NCI-H2029 treated with DMSO at 0.1 percent for 48 hours (cell line): ENCODE results near the gene JAK3.

Source experiments
- DNase-seq: peaks from one replicate; lab custom pipeline; 2025; lab: John Stamatoyannopoulos, UW

The JAK3 gene

DNA sequence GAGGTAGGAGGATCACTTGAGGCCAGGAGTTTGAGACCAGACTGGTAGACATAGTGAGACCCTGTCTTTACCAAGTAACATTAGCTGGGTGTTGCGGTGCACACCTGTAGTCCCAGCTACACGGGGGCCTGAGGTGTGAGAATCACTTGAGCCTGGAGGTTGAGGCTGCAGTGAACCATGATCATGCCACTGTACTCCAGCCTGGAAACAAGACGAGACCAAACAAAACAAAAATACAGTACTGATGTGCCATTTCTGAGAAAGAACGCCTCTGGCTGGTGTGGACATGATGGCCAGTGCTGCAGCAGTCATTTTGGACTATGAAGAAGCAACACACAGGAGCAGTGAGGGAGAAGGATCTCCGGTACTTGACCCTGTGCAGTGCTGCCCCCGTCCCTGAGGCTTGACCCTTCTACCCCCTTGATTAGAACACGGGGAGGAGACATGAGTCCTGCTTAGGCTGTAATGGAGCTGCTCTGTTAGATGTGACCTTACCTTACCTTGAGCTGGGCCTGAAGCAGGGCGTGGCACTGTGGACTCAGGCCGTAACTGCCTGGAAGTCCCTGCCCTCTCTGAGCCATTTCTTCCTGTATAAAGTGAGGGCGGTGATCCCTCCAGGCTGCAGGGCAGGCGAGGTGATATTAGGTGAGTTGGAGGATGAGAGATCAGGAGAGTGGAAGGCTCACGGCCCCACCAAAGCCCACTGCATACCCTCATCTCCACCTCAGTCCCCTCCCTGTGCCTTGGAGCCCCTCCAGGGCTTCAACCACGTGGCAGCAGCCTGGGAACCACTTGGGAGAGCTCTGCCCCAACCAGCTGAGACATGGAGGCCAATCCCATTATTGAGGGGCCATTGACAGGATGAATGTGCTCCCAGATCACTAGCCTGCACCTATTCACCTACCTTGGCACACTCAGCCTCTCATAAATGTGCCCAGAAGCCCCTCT is 17.9 kb upstream of the JAK3 start:
- no peak for DNase-seq

DNA sequence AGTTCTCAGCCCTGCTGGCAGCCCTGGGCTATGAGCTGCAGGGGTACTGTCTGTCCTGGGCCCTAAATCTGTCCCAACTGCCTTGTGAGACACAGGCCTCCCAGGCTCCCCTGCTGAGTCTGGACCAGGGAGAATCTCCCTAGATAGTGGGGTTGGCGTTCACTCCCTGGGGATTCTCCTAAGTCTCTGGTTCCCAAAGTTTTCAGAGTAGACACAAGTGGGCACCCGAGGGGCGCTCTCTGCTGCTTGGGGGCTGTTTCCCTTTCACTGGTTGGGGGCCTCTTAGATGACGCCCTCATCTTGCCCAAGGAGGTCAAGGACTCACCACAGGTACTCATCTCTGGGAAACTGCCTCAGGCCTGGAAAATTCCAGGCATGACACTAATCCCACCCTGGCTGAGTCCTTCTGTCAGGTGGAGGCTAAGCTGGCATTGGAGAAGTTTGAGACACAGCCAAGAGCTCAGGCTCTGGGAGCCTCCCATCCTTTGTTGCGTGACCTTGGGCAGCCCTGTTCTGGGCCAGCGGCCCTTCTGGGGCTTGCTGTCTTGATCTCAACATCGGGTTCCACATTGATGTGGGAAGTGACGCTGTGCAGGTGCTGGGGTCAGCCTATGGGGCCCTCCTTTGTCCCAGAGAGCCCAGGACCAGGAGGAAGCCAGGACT is 15.9 kb upstream of the JAK3 start:
- DNase-seq: no peak

DNA sequence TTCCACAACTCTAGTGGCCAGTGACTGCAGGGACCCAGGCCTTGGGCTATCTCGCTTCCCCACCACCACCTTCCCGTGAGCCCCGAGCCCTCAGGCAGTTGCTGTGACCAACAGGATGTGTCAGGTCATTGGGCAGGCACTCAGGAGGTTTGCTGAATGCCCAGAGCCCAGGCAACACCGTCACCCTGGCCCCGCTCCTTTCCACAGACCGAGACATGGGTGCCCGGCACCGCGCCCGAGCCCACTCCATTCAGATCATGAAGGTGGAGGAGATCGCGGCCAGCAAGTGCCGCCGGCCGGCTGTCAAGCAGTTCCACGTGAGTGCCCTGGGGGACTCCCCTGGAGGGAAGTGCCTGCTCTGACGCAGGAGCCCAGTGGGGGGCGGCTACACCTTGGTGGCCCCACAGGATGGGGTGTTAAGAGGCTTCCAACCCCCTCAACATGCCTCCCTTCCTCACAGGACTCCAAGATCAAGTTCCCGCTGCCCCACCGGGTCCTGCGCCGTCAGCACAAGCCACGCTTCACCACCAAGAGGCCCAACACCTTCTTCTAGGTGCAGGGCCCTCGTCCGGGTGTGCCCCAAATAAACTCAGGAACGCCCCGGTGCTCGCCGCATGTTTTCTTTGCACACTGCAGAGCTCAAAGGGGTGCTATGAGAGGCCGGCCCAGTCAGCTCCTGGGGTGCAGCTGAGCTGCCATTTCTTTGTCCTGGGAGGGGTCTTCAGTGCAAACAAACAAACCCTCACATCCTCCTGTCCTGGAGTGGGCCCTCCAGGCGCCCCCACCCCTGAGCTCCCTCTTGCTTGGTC is 15.1 kb upstream of the JAK3 start:
- no peak for DNase-seq

DNA sequence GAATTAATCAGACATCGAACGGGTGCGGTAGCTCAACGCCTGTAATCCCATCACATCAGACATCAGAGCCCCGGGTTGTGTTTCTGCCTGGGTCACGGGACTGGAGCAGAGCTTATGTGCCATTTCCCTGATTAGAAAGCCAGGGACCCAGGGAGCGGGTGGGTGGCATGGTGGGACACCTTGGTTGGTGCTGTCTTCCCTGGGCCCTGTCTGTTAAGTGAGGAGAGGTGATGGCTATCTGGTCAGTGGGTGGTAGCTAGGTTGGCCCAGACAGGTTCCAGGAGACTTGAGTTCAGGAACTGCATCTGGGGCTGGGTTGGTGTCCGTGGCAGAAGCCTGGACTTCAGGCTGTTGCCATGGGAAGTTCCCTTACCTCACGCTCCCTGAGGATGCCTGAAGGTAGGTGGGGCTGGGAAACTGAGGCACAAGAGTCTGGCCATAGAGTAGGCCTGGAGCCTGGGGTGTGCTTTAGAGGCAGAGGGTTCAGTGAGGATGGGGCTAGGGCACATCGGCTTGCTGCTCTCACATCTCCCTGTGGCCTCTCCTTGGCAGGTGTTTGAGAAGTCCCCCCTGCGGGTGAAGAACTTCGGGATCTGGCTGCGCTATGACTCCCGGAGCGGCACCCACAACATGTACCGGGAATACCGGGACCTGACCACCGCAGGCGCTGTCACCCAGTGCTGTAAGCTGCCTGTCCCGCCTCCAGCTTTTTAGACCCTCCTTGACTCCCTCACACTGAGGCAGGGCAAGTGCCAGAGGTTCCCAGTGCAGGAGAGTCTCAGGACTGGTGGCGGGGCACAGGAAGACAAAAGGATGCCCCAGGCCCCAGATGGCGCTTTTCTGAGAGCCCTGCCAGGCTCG is 14.0 kb upstream of the JAK3 start:
- no peak for DNase-seq

DNA sequence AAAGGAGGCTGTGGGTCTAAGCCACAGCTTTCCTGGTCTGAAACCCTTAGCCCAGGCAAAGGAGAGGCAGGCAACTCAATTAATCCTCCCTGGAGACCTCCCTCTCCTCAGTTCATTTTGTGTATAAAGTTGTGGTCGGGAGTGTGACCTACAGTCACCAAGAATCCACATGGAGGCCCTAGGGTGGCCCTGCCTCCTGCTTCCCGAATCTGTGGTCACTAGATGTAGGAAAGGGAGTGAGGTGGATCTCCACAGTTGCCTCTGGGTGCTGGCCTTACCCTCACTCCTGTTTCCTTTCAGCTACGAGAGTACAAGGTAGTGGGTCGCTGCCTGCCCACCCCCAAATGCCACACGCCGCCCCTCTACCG is 13.2 kb upstream of the JAK3 start:
- no peak for DNase-seq

DNA sequence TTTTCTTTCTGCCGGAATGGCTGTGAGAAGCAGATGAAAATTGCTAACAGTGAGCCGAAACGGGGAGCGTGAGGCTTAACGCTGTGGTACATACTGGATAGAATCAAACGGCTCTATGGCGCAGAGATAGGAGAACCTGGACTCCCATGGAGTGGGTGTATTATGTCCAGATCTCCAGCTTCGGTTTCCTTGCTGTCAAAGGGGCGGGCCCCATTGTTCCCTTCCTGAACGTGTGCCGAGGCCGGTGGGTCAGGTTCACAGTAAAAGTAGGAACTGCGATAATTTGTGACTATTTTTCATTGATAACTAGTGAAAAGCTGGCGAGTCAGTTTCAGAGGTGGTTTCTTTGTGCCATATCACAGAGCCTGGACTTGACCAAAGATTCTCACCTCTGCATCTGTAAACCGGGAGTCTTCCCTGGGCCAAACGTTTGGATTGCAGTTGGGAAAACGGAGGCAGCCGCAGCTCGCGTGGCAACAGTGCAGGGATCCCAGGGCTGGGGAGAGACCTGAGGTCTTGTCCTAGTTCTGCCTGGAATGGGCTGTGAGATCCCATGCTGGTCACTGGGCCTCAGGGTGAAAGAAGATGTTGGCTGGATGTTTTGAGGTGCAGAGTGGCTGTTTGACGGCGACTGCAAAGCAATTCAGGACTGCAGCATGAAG is 12.7 kb upstream of the JAK3 start:
- DNase-seq: no peak

DNA sequence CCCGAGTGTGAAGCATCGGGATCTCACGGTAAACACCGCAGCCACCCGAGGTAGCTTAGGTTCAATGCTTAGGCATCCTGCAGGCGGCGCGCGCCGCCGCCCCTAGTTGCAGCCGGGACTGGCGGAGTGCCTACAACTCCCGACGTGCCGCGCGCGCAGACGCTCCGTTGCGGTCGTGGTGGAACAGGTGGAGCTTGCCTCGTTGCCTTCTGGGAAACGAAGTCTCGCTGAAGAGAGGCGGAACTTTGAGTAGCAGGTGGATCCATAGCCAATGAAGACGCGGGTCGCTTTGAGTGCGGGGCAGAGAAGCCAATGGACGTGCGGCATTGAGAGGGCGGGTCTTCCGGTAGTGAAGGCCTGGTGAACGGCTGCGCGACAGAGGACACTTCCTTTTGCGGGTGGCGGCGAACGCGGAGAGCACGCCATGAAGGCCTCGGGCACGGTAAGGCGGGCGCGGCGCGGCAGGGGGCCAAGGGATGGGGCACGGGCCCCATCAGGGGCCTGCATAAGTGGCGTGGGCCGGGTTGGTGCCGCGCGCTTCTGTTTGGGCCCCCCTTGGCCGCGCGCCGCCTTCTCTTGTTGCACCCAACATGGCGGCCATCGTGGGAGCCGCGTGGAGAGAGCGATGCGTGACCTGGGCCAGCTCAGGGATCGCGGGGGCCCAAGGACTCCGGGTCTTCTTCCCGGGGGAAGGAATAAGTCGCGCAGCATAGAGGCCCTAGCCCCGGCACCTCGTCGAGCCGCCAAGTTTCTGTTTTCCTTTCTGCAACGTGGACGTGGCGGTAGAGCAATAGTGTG is 11.9 kb upstream of the JAK3 start, which contains the start of gene RPL18A:
TSS of gene RPL18A (plus strand) at position 378 of the 798 bp plus-strand sequence. CDS start at position 425, 47 bp downstream.
- peak; percentile 97 for DNase-seq

DNA sequence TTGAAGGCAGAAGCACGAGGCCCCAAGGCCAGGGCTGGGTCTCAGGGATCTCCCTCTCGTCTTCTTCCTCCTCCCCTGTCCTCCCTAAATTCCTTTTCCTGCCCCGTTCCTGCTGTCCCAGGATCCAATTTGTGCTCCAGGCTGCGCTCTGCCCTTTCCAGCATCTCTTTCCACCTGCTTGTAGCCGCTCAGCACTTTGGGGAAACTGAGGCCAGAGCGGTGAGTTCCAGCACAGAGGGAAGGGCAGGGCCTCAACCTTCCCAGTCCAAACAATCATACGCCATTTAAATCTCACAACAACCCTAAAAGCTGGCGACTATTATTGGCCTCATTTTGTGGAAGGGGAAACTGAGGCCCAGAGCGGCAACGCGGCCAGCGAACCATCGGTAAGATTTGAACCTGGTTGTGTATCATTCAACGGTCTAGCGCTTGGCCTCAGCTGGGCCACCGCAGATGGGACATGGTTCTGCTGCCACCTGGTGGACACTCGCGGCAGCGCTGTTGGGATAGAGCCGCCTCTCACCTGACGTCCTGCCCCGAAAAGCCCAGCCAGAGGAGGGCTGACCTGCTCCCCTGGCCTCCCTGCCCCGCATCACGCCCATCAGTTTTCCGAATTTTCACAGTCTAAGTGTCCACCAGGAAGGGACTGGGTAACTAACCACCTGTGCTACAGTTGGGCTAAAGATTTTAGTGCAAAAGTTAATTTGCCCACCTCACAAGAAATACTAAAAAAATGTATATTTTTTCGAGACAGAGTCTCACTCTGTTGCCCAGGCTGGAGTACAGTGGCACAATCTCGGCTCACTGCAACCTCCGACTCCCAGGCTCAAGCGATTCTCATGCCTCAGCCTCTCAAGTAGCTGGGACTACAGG is 7.7 kb upstream of the JAK3 start:
- peak; percentile 59 for DNase-seq

DNA sequence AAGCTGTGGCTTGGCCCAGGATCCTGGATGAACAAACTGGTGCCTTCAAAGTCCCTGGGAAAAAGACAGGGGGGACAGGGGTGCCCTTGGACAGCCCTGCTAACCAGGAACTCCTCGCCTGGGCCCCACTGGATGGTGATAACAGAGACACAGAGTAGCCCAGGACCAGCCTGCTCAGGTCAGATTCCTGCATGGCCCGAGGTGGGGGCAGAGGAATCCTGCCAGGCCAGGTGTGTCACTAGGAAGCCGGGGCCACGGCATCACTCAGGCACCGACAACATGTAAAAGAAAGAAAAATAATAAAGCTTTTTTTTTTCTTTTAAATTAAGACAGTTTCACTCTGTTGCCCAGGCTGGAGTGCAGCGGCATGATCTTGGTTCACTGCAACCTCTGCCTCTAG is 6.3 kb upstream of the JAK3 start:
- no peak for DNase-seq

DNA sequence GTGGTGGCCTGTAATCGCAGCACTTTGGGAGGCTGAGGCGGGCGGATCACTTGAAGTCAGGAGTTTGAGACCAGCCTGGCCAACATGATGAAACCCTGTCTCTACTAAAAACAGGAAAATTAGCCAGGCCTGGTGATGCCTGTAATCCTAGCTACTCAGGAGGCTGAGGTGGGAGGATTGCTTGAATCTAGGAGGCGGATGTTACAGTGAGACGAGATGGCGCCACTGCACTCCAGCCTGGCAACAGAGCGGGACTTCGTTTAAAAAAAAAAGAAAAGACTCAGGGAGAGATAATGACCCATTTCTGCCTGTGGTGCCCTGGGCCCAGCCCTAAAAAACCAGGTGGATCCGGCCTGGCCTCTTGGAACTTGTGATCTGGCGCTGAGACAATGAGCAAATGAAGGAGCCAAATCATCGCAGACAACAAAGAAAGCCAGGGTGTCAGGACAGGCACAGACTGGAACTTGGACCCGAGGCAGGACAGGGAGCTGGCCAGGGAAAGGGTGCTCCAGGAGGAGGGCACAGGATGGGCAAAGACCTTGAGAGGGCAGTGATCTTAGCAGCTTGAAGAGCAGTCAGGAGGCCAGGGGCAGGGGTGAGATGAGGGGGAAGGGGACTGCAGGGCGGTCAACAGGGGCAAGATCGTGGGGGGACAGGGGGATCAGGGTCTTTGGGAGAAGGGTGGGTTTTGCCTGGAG is 962 bp upstream of the JAK3 start:
- no peak for DNase-seq

DNA sequence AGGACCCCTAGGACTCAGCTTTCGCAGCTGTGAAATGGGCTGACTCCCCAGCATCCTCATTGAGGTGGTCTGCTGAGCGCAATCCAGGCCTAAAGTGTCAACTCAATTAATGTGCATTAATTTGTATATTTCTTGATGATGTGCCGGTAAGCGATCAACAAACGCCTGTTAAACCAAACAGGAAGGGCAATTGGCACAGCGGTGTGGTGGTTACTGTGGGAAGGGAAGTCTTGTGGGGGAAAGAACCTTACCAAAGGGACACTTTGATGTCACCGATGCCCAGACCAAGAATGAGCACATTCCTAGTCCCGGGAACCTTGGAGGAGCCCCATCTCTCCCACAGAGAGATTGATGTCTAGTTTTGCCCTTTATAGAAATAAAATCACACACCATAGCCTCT is 1.6 kb downstream of the JAK3 start:
- no peak for DNase-seq

DNA sequence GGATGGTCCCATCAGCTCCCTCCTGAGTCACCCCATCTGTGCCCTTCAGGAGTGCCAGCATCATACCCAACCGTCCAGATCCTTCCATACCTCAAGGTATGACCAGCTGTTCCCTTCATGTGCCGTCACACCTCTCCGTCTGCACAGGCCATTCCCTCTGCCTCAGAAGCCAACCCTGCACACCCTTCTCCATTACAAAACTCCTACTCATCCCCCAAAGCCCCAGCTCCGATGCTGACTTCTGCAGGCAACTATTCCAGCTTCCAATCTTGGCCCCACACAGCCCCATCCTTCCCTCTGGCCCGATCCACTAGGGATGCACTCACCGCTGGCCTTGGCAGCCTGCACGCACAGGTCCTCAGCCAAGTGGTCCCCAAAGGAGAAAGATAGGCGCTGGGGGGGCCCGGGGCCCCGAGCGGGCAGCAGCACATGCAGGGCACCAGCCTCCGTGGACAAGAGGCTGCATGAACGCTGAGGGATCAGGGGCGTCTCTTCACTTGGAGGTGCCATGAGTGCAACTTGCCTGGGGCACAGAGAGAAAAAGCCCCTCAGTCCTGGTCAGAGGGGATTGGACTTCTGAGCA is 3.8 kb downstream of the JAK3 start:
- no peak for DNase-seq

DNA sequence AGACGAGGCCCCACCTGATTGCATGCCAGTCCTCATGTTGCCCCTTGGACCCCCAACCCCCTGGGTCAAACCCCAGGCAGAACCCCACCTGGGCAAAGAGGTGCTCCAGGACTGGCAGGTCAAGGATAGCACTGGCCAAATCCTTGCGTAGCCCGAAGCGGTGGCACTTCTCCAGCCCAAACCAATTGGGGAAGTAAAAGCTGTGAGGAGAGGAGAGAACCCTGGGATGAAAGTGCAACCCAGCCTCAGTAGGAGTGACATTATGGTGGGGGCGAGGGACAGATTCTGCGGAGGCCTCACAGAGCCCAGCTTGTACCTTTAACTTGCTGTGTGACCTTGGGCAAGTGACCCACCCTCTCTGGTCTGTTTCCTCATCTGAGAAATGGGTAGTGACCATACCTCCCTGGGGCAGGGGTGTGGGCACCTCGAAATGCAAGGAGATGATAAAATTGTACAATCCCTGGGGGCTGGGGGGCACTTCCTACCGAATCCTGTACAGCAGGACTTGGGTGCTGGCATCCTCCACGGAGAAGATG is 4.4 kb downstream of the JAK3 start:
- DNase-seq: no peak

DNA sequence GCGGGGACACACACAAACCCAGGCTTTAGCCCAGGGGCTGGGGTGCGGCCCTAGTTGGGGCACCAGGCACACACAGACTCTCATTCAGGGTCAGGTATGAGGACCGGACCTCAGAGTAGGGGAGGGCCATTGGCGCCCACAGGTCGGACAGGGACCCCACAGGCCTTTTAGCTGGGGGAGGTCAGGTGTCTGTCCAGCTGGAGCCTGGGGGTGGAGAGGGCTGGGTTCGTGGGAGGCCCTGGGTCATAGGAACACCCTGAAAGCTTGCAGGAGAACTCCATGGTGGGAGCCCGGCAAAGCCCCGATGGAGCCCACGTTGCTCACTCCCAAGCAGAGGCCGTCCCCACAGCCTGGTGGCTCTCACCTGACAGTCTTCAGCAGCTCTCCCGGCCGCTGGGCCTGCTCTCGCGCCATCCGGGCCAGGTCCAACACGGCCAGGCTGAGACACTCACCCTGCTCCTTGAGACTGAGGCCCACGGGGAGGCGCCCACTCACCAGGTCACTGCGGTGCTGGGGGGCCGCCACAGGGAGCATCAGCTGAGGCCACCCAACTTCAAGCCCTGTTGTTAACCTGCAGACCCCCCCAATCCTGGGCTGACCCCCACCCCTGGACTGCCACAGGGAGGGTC is 5.0 kb downstream of the JAK3 start:
- DNase-seq: no peak

DNA sequence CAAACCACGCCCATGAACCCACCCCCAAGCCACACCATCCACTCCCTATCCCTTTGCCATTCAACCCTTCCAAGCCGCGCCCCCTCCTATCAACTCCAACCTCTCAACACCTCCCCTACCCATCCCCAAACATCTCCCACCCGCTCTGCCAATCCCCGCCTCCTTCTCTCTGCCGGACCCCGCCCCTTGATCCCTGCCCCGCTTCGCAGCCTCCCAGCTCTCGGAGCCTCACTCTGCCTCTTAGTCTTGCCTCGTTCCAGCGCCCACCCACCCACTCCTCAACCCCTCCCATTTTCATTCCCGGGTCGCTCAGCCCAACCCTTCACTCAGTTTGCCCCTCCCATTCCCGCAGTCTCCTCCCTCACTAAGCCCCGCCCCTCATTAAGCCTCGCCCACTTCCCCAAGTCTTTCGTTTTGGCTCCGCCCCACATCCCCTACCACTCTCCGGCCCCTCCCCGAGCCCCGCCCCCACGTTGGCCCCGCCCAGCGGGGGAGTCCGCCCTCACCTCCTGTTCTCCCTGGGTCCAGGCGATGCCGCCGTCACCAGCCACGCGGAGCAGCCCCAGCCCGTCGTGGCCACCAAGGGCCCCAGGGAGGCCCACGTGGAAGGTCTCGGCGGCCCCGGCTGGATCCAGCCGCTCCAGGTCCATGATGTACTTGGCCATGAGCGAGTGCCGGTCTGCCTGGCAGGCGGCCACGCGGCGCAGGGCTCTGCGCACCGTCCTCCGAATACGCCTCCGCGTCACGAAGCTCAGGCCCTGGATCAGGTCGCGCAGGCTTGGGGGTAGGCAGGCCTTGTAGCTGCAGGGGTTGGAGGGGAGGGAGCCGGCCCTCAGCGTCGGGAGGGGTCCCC is 5.7 kb downstream of the JAK3 start:
- DNase-seq: peak; percentile 62

DNA sequence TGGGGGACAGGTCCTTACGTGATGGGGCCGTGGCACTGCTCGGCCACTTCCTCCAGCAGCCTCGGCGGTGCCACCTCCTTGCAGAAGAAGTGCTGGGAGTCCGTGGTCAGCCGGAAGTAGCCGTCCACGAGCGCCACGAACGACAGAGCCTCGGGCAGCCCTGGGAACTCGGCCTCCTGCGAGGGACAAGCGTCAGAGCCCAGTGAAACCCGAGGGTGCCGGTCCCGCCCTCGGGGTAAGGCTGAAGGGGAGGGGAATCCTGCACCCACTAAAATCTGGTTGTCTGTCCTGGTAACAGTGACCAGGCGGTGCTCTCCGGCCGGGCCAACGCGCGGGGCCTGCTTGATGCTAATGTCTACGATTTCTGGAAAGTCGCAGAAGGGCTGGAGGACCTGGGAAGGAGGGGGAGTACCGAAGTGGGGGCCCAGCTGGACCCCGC is 6.4 kb downstream of the JAK3 start:
- no peak for DNase-seq
